Testis (tissue), 2 donors: ENCODE measurements around the gene PCDHB7.
"Not testable (repeated sequence)": the region's sequence is repeated elsewhere in the genome, so short reads cannot be mapped to it uniquely, and the experiment has no call there.

Experiments used
- CTCF ChIP-seq, 3 experiments: fragments of 450-650 bp in 2 of 3; fragments of 200-600 bp in 1 of 3; sonication (generic) in 1 of 3; IDR thresholded peaks; one replicate each; pipeline ENCODE4 v1.5.1; 2016 to 2019; ENCODE audit warnings: antibody characterized with exemption in 3 of 3, mild to moderate bottlenecking in 2 of 3, moderate library complexity in 1 of 3
- POLR2A ChIP-seq: fragments of 450-650 bp; IDR thresholded peaks from one replicate; pipeline ENCODE4 v1.6.1; 2017; ENCODE audit warnings: antibody characterized with exemption, mild to moderate bottlenecking, moderate library complexity

- TF ChIP-seq CTCF (IDR thresholded peaks at IDR 0.05); POLR2A: not testable (repeated sequence)
Measured at GRCh38 chr5:141216035-141216434, 43.6 kb downstream of the PCDHB7 start.
